ENCODE measurements around the gene ZNF610.

The ZNF610 gene

DNA sequence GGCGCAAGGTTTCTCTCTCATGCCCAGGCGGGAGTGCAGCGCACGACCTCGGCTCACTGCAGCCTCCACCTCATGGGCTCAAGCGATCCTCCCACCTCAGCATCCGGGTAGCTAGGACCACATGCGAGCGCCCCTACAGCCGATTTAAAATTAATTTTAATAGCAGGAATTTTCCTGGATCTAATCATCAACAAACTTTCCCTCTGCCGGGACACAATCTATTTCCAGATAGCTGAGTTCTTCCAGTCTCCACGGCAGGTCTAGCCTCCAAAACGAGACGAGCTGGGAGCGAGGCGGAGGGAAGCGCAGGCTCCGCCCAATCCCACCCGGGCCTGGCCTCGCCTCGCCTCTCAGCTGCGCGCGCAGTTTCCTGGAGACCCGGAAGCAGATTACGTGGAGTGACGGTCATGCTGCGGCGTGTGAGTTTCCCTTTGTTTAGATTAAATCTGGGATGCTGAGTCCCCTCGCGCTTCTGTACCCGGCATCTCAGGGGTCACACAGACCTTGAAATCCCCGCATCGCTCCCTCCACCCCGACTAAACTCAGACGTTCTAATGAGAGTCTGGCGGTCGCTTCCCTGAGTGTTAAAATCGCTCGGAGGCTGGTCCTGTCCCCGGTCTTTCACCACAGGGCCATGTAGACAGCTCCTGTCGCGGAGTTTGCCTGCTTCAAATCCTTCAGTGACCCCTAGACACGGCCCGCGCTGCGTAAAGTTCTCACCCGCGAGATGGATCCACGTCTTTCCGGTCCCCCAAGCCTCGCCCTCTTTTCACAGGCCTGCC is 33.7 kb downstream of the ZNF610 start, which contains the start of gene ZNF880:
ZNF880 (plus strand) TSS at position 365 of the 782 bp plus-strand sequence; CDS start at position 408, 43 bp downstream.
- H3K9ac ChIP-seq (ENCODE audit: insufficient read length), result peak within 1 kb of the TSS; percentile 83
- peaks cover 23% of the 10 kb centered on the region for H3K9me3 ChIP-seq (ENCODE audit: low read depth, low read length)
- peak within 1 kb of the TSS; percentile 88 for H3K27ac ChIP-seq
- TF ChIP-seq FOXP2 (optimal IDR thresholded peaks at IDR 0.05; ENCODE audit: control extremely low read depth, extremely low read length, insufficient read depth) (no peak), POLR2AphosphoS5 (IDR thresholded peaks at IDR 0.05; ENCODE audit: borderline replicate concordance, low read depth, low read length) (peak; percentile 50; the same call in 1 of the 2 replicates)
- H3K4me3 ChIP-seq, result peak within 1 kb of the TSS; percentile 85
- peaks cover 29% of the 10 kb centered on the region for H3K36me3 ChIP-seq (ENCODE audit: insufficient read depth, low read length)
- peak; percentile 16 for DNase-seq (ENCODE audit: low read depth, low spot score)

DNA sequence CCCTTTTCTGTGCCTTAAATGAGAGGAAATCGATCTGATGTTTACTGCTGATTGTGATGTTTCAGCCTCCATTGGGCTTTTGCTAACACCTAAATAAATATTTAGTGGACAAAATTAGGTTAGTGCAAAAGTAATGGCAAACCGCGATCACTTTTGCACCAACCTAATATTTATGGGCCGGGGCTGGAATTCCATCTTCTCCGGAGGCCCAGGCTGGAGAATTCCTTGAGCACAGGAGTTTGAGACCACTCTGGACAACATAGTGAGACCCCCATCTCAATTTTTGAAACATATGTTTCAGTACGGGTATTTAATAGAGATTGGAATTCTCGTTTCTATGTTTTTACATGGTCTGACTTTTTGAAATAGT is 34.3 kb downstream of the ZNF610 start:
- H3K9me3 ChIP-seq (ENCODE audit: low read depth, low read length), result peaks cover 23% of the 10 kb centered on the region
- peak overlapping the region; percentile 88 for H3K27ac ChIP-seq
- TF ChIP-seq POLR2AphosphoS5 (IDR thresholded peaks at IDR 0.05; ENCODE audit: borderline replicate concordance, low read depth, low read length), result no peak
- no peak for TF ChIP-seq EZH2 (IDR thresholded peaks at IDR 0.05)
- no peak for TF ChIP-seq FOXP2 (optimal IDR thresholded peaks at IDR 0.05; ENCODE audit: control extremely low read depth, extremely low read length, insufficient read depth)
- peak overlapping the region; percentile 83 for H3K9ac ChIP-seq (ENCODE audit: insufficient read length)
- peak overlapping the region; percentile 85 for H3K4me3 ChIP-seq
- H3K36me3 ChIP-seq (ENCODE audit: insufficient read depth, low read length), result peaks cover 28% of the 10 kb centered on the region
- no peak for DNase-seq (ENCODE audit: low read depth, low spot score)

DNA sequence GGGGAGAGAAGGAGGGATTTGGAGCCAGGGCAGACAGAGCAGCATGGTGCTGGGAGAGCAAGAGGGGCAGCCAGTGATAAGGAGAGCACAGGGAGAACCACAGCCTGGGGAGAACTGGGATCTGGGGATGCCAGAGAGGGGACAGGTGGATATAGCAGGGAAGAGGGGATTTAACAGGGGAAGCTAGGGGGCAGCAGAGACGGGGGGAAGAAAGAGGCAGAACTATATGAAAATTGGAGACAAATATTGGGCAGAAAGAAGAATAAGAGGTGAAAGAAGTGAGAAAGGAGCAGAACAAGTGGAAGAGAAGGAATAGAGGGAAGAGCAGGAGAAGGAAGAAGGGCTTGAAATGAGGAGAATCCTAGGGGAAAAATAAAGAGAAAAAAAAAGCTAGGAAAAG is 55.1 kb downstream of the ZNF610 start:
- Histone ChIP-seq H3K36me3 (ENCODE audit: insufficient read depth, low read length) (no peaks in the 10 kb centered on the region), H3K27ac (no peak overlapping the region), H3K4me3 (no peak overlapping the region), H3K9ac (ENCODE audit: insufficient read length) (no peak overlapping the region), H3K9me3 (ENCODE audit: low read depth, low read length) (no peaks in the 10 kb centered on the region)
- DNase-seq (ENCODE audit: low read depth, low spot score), result no peak
- no peak for TF ChIP-seq EZH2 (IDR thresholded peaks at IDR 0.05)
- TF ChIP-seq POLR2AphosphoS5 (IDR thresholded peaks at IDR 0.05; ENCODE audit: borderline replicate concordance, low read depth, low read length), result no peak
- no peak for TF ChIP-seq FOXP2 (optimal IDR thresholded peaks at IDR 0.05; ENCODE audit: control extremely low read depth, extremely low read length, insufficient read depth)

DNA sequence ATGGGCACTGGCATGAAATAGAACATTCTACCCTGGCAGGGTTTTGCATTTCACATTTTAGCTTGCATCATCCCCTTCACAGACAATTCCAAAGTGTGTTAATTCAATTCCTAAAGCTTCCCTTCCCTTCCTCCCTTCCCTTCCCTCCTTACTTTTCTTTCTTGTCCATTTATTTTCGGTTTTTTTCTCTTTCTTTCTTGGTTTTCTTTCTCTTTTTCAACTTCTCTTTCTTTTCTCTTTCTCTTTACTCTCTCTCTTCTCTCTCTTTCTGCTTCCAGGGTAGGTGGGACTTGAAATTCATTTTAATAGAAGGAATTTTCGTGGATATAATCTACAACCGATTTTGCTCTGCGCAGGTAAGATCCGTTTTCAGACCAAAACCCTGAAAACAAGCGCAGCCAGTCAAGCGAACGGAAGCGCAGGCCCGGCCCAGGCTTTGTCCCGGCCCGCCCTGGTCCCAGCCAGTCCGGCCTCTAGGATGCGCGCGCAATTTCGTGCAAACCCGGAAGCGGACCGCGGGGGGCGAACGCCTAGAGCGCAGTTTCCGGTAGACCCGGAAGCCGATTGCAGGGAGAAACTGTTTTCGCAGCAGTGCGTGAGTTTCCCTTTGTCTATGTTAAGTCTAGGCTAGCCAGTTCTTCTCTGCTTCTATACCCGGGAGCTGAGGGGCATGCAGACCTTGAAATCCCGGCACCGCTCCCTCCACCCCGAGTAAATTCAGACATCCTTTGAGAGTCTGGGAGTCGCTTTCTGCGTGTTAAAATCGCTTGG is 61.5 kb downstream of the ZNF610 start, which contains the start of gene ZNF528:
ZNF528 (plus strand) TSS at position 540 of the 771 bp plus-strand sequence. CDS start 4,165 bp downstream, outside the sequence.
- TF ChIP-seq EZH2 (IDR thresholded peaks at IDR 0.05) (no peak), POLR2AphosphoS5 (IDR thresholded peaks at IDR 0.05; ENCODE audit: borderline replicate concordance, low read depth, low read length) (no peak), FOXP2 (optimal IDR thresholded peaks at IDR 0.05; ENCODE audit: control extremely low read depth, extremely low read length, insufficient read depth) (no peak)
- no peak within 1 kb of the TSS for H3K9ac ChIP-seq (ENCODE audit: insufficient read length)
- H3K4me3 ChIP-seq, result peak within 1 kb of the TSS; percentile 44; the same call in 1 of the 2 replicates

DNA sequence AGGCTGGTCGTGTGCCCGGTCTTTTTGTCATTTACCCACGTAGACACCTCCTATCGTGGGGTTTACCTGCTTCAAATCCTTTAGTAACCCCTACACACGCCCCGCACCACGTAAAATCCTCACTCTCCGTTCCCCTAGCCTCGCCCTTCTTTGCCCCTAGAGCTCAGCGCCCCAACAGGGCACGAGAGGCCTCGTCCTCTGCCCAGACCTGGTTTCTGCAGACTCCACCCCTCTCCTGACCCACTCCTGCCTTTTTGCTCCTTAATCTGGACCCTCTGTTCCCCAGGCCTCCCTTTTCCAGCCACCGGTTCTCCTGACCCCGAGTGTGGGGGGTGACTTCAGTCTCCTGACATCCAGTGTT is 62.0 kb downstream of the ZNF610 start:
- 0 out of 2 replicates have a peak, but pooled peaks cover 3% of the 10 kb centered on the region for H3K9me3 ChIP-seq (ENCODE audit: low read depth, low read length)
- no peak for TF ChIP-seq FOXP2 (optimal IDR thresholded peaks at IDR 0.05; ENCODE audit: control extremely low read depth, extremely low read length, insufficient read depth)
- no peak for TF ChIP-seq POLR2AphosphoS5 (IDR thresholded peaks at IDR 0.05; ENCODE audit: borderline replicate concordance, low read depth, low read length)
- TF ChIP-seq EZH2 (IDR thresholded peaks at IDR 0.05), result no peak
- H3K27ac ChIP-seq, result no peak overlapping the region
- no peak for DNase-seq (ENCODE audit: low read depth, low spot score)
- no peaks in the 10 kb centered on the region for H3K36me3 ChIP-seq (ENCODE audit: insufficient read depth, low read length)
- H3K4me3 ChIP-seq, result peak overlapping the region; percentile 44; the same call in 1 of the 2 replicates
- no peak overlapping the region for H3K9ac ChIP-seq (ENCODE audit: insufficient read length)

More for the DNA sequence above, 61.5 kb downstream of the ZNF610 start, which contains the start of gene ZNF528:
- Histone ChIP-seq H3K36me3 (ENCODE audit: insufficient read depth, low read length) (no peaks in the 10 kb centered on the region), H3K9me3 (ENCODE audit: low read depth, low read length) (0 out of 2 replicates have a peak, but pooled peaks cover 3% of the 10 kb centered on the region), H3K27ac (no peak within 1 kb of the TSS)
- DNase-seq (ENCODE audit: low read depth, low spot score), result peak; percentile 8

DNA sequence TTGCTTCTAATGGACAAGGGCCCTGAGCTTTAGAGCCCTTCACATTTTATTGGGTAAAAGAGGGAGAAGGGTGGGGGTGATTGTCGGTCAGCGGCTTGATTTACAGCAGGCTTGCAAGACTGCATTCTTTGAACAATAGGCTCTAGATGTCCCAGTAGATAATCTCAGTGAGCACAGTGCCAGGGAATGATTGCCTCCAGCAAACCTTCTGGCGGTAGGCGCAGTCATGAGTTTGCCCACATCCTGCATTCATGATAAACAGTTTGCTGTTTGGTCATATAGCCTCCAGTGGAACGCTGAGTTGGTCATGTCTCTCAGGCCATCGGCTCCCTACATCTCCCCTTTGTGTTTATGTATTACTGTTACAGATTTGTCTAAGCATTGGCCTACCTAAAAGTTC is 74.2 kb downstream of the ZNF610 start:
- no peaks in the 10 kb centered on the region for H3K9me3 ChIP-seq (ENCODE audit: low read depth, low read length)
- no peak overlapping the region for H3K27ac ChIP-seq
- no peak overlapping the region for H3K9ac ChIP-seq (ENCODE audit: insufficient read length)
- TF ChIP-seq EZH2 (IDR thresholded peaks at IDR 0.05), result no peak
- no peak for TF ChIP-seq FOXP2 (optimal IDR thresholded peaks at IDR 0.05; ENCODE audit: control extremely low read depth, extremely low read length, insufficient read depth)
- TF ChIP-seq POLR2AphosphoS5 (IDR thresholded peaks at IDR 0.05; ENCODE audit: borderline replicate concordance, low read depth, low read length), result no peak
- no peak for DNase-seq (ENCODE audit: low read depth, low spot score)
- H3K4me3 ChIP-seq, result no peak overlapping the region
- no peaks in the 10 kb centered on the region for H3K36me3 ChIP-seq (ENCODE audit: insufficient read depth, low read length)

DNA sequence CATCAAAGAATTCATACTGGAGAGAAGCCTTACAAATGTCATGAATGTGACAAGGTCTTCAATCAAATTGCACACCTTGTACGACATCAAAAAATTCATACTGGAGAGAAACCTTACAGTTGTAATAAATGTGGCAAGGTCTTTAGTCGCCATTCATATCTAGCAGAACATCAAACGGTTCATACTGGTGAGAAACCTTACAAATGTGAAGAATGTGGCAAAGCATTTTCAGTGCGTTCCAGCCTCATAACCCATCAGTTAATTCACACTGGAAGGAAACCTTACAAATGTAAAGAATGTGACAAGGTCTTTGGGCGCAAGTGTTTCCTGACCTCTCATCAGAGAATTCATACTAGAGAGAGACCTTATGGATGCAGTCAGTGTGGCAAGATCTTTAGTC is 79.7 kb downstream of the ZNF610 start:
- peaks cover 4% of the 10 kb centered on the region; the same call in 1 of the 2 replicates for H3K9me3 ChIP-seq (ENCODE audit: low read depth, low read length)

More for the DNA sequence above, 79.7 kb downstream of the ZNF610 start:
- H3K36me3 ChIP-seq (ENCODE audit: insufficient read depth, low read length), result no peaks in the 10 kb centered on the region
- H3K27ac ChIP-seq, result no peak overlapping the region
- TF ChIP-seq EZH2 (IDR thresholded peaks at IDR 0.05), result no peak
- no peak for TF ChIP-seq POLR2AphosphoS5 (IDR thresholded peaks at IDR 0.05; ENCODE audit: borderline replicate concordance, low read depth, low read length)
- TF ChIP-seq FOXP2 (optimal IDR thresholded peaks at IDR 0.05; ENCODE audit: control extremely low read depth, extremely low read length, insufficient read depth), result no peak
- H3K9ac ChIP-seq (ENCODE audit: insufficient read length), result no peak overlapping the region
- H3K4me3 ChIP-seq, result no peak overlapping the region
- no peak for DNase-seq (ENCODE audit: low read depth, low spot score)

Data from SK-N-MC (cell line).